LoVo (cell line): ENCODE results near the gene ARHGEF10L.
"Not testable (repeated sequence)": the region's sequence is repeated elsewhere in the genome, so short reads cannot be mapped to it uniquely, and the experiment has no call there.

ENCODE experiments used
- DNase-seq: peaks from one replicate; pipeline ENCODE4 v3.0.0-alpha.2; 2016; ENCODE audit warnings: low spot score

The ARHGEF10L gene

GRCh38 chr1:17539477-17540254, at the start of gene ARHGEF10L:
ARHGEF10L (plus strand) TSS chr1:17539698; CDS start chr1:17580596, 40,898 bp downstream.
- no peak for DNase-seq

GRCh38 chr1:17489768-17490417, 49.6 kb upstream of the ARHGEF10L start:
- not testable (repeated sequence) for DNase-seq

- DNase-seq = not testable (repeated sequence)
Measured at GRCh38 chr1:17490667-17491066, 48.8 kb upstream of the ARHGEF10L start.

- peak; percentile 73 for DNase-seq
Measured at GRCh38 chr1:17494114-17494729, 45.3 kb upstream of the ARHGEF10L start.

- DNase-seq = no peak
Measured at GRCh38 chr1:17496419-17496818, 43.1 kb upstream of the ARHGEF10L start.

- peak; percentile 67 for DNase-seq
Measured at GRCh38 chr1:17498214-17498613, 41.3 kb upstream of the ARHGEF10L start.

- DNase-seq = peak; percentile 68
Measured at GRCh38 chr1:17502326-17502778, 37.1 kb upstream of the ARHGEF10L start.

- DNase-seq = no peak
Measured at GRCh38 chr1:17503146-17503545, 36.4 kb upstream of the ARHGEF10L start.

GRCh38 chr1:17507200-17507599, 32.3 kb upstream of the ARHGEF10L start:
- DNase-seq = not testable (repeated sequence)

- no peak for DNase-seq
Measured at GRCh38 chr1:17507915-17508314, 31.6 kb upstream of the ARHGEF10L start.

GRCh38 chr1:17509363-17509762, 30.1 kb upstream of the ARHGEF10L start:
- DNase-seq = no peak

- DNase-seq = no peak
Measured at GRCh38 chr1:17510138-17510537, 29.4 kb upstream of the ARHGEF10L start.

GRCh38 chr1:17511188-17511587, 28.3 kb upstream of the ARHGEF10L start:
- no peak for DNase-seq

- peak; percentile 19 for DNase-seq
Measured at GRCh38 chr1:17513131-17513530, 26.4 kb upstream of the ARHGEF10L start.

GRCh38 chr1:17514776-17515175, 24.7 kb upstream of the ARHGEF10L start:
- DNase-seq = no peak

- DNase-seq = no peak
Measured at GRCh38 chr1:17515902-17516301, 23.6 kb upstream of the ARHGEF10L start.

- DNase-seq = peak; percentile 64
Measured at GRCh38 chr1:17516303-17517214, 22.9 kb upstream of the ARHGEF10L start.

GRCh38 chr1:17520041-17520440, 19.5 kb upstream of the ARHGEF10L start:
- peak; percentile 73 for DNase-seq

- DNase-seq = no peak
Measured at GRCh38 chr1:17520473-17521319, 18.8 kb upstream of the ARHGEF10L start.

- DNase-seq = no peak
Measured at GRCh38 chr1:17521946-17522612, 17.4 kb upstream of the ARHGEF10L start.
